PC-3 (cell line): ENCODE results near the gene RMND5B.

Experiments
- CTCF ChIP-seq: fragments of 300-600 bp; sonication (generic); conservative IDR thresholded peaks from 2 replicates; pipeline ENCODE4 v1.5.1; 2017; ENCODE audit warnings: antibody characterized with exemption, low read depth, mild to moderate bottlenecking, low read length
- EZH2 ChIP-seq: fragments of 300-600 bp; sonication (generic); IDR thresholded peaks from one replicate; pipeline ENCODE4 v1.6.1; 2017; ENCODE audit warnings: antibody characterized with exemption, mild to moderate bottlenecking, low read length; ENCODE audit not compliant: unreplicated experiment
- EZH2phosphoT487 ChIP-seq: fragments of 300-600 bp; sonication (generic); IDR thresholded peaks from 2 replicates; pipeline ENCODE4 v1.6.1; 2018; ENCODE audit warnings: mild to moderate bottlenecking, antibody characterized with exemption, low read length, borderline replicate concordance

GRCh38 chr5:178143901-178144300 is 13.1 kb downstream of the RMND5B start:
- TF ChIP-seq EZH2 = no peak
- TF ChIP-seq CTCF = no peak
- no peak for TF ChIP-seq EZH2phosphoT487
